GM12864 (cell line): ENCODE results near the gene CDC26.

ENCODE experiments used
- DNase-seq: peaks from one replicate; pipeline ENCODE4 v3.0.0-alpha.2; 2011; ENCODE audit warnings: low read depth
- H3K4me3 ChIP-seq: 2 replicates; pipeline ENCODE4 v1.5.1; 2011; ENCODE audit warnings: mild to moderate bottlenecking, low read depth, low read length, control low read depth
- TF ChIP-seq, protein P1 (sequence below): IDR thresholded peaks from 2 replicates; pipeline ENCODE4 v1.5.1; 2011; ENCODE audit warnings: low read depth, mild to moderate bottlenecking, moderate library complexity, low read length, control low read depth, inconsistent platforms; ENCODE audit errors: missing control alignments

Gene CDC26

DNA sequence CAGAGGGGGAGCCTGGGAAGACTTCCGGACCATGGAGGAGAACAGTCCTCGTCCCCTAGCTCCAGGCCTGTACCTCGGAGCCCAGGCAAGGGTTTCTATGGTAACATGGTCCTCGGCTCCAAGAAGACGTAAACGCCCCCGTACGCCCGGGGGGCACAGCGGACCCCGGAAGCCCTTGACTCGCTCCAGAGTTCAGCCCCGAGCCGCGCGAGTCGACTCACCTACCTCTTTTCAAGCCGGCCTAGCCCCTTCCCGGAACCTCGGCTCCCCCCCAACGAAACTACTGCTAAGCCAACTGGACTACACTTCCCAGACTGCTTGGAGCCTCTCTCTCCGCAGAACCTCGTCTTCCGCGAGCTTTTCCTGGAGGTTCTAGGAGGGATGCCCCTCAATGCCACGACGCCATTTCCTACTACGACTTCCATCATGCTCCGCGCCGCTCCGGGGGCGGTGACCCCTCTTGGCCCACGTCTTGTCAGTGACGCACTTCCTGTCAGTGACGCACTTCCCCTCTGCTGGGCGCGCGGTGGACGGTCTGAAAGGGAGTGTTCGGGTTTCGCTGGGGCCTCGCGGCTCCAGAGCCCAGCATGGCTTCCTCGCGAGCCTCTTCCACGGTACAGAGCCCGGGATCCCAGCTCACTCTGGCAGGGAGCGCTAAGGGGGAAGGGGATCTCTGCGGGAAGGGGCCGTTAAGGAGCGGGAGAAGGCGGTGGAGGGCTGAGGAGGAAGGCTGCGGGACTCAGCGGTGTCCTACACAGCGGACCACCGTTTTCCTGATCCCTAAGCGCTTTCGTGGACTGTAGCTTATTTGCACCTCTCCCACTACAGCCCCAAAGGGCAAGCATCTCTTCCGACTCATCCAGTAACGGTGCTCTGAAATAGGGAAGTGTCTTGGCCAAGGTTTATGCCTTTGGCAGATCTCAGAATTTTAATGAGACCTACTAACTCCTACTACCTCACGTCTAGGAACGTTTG is at the start of gene CDC26, which contains the start of gene PRPF4:
TSS of gene CDC26 (minus strand) at position 416 of the 975 bp plus-strand sequence. CDS start 3,065 bp downstream, outside the sequence.
TSS of gene PRPF4 (plus strand) at position 502 of the 975 bp plus-strand sequence. CDS start at position 588, 86 bp downstream.
- H3K4me3 ChIP-seq = peak within 1 kb of the TSS; percentile 95
- TF ChIP-seq, protein P1, sequence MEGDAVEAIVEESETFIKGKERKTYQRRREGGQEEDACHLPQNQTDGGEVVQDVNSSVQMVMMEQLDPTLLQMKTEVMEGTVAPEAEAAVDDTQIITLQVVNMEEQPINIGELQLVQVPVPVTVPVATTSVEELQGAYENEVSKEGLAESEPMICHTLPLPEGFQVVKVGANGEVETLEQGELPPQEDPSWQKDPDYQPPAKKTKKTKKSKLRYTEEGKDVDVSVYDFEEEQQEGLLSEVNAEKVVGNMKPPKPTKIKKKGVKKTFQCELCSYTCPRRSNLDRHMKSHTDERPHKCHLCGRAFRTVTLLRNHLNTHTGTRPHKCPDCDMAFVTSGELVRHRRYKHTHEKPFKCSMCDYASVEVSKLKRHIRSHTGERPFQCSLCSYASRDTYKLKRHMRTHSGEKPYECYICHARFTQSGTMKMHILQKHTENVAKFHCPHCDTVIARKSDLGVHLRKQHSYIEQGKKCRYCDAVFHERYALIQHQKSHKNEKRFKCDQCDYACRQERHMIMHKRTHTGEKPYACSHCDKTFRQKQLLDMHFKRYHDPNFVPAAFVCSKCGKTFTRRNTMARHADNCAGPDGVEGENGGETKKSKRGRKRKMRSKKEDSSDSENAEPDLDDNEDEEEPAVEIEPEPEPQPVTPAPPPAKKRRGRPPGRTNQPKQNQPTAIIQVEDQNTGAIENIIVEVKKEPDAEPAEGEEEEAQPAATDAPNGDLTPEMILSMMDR = no peak
- DNase-seq = peak; percentile 92

DNA sequence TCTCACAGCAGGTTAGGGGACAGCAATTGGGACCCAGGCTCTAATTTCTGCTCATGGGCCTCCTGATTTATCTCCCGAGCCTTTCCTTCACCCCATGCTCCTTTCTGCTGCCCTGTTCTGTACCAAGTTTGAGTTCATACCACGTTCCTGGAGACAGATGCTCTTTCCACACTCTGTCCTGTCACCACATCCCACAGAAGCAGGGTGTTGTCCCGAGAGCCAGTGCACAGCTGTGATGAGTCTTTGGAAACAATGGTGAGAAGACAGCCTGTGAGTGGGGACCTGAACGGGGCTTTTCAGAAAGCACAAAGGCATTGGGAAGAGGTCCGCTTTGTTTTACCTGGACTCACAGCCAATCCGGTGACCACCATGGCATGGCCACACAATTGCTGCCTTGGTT is 47.3 kb upstream of the CDC26 start:
- TF ChIP-seq, protein P1 = no peak
- DNase-seq = no peak

DNA sequence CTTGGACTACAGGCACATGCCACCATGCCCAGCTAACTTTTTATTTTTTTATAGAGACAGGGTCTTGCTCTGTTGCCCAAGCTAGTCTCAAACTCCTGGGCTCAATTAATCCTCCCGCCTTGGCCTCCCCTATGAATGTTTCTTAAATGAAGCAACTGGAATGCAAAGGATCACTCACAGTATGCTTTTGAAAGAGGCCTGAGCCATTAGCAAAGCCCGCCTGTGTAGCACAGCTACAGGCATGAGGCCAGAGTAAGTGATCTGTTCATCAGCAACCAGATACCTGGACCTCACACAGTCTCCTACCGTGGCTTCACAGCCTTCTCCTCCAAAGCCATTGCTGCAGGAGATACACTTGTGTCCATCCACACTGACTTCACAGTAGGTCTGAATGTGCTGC is 44.7 kb upstream of the CDC26 start:
- no peak for DNase-seq
- no peak overlapping the region for H3K4me3 ChIP-seq
- TF ChIP-seq, protein P1 = no peak

More for the DNA sequence above, 47.3 kb upstream of the CDC26 start:
- no peak overlapping the region for H3K4me3 ChIP-seq

DNA sequence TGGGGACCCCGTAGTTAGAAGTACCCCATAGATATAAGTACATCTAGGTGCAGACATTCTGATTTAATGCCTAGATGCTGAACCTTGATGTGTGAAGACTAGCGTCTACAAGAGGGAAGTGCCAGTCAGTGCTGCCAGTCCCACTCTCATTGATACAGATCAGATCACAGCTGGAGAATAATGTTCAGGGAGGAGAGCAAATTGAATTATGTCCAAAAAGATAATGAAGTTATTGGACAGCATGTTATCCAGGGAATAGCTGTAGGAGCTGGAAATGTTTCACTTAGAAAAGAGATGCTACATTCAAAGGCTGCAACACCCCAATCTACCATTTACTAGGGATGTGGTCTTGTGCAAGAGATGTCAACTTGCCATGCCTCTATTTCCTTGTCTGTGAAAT is 43.7 kb upstream of the CDC26 start:
- TF ChIP-seq, protein P1 = no peak
- DNase-seq = no peak
- H3K4me3 ChIP-seq = no peak overlapping the region

DNA sequence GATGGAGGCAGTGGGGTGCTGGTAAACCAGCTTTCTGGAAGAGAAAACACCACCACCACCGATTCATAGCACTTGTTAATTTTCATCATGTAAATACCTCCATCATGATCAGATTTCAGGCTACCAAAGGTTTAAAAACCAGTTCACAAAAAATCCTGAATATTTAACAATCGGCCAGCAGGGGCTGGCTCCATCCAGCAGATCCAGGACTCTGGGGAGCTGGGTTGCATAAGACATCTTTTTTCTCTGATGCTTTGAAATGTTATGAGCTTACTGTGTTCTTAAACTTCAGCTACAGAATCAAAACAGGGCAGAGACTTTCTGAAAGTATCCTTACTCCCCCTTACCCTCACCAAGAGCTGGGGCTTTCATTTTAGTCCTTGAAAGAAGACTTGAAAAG is 42.4 kb upstream of the CDC26 start:
- TF ChIP-seq, protein P1 = no peak
- DNase-seq = no peak

DNA sequence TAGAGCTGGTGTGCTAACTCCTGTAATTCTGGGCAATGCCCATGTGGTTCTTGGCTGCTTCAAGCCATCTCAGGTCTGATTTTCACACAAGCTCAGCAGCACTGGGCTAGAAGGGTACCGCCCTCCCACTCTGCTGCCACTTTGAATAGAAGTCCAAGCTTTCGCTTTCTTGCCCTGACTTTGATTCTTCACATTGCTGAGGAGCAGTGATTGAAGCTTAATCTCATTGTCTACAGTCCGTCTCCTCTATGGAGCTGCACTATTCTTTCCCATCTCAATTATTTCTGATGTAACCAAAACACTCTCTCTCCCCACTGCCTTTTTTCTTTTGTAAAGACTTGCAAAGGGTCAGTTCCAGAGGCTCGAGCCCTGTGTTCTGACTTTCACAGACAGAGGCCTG is 40.7 kb upstream of the CDC26 start:
- DNase-seq = no peak
- TF ChIP-seq, protein P1 = no peak
- no peak overlapping the region for H3K4me3 ChIP-seq

More for the DNA sequence above, 42.4 kb upstream of the CDC26 start:
- H3K4me3 ChIP-seq = no peak overlapping the region
